HG03280 (cell line): ENCODE measurements around the gene ANKRD11.
"Not testable (repeated sequence)": the region's sequence is repeated elsewhere in the genome, so short reads cannot be mapped to it uniquely, and the experiment has no call there.

Experiments
- ATAC-seq: cut with Tn5 transposase; IDR thresholded peaks from one replicate; pipeline ENCODE4 v1.9.1; 2021; ENCODE audit warnings: mild to moderate bottlenecking, moderate library complexity; ENCODE audit not compliant: unreplicated experiment

ANKRD11 gene

DNA sequence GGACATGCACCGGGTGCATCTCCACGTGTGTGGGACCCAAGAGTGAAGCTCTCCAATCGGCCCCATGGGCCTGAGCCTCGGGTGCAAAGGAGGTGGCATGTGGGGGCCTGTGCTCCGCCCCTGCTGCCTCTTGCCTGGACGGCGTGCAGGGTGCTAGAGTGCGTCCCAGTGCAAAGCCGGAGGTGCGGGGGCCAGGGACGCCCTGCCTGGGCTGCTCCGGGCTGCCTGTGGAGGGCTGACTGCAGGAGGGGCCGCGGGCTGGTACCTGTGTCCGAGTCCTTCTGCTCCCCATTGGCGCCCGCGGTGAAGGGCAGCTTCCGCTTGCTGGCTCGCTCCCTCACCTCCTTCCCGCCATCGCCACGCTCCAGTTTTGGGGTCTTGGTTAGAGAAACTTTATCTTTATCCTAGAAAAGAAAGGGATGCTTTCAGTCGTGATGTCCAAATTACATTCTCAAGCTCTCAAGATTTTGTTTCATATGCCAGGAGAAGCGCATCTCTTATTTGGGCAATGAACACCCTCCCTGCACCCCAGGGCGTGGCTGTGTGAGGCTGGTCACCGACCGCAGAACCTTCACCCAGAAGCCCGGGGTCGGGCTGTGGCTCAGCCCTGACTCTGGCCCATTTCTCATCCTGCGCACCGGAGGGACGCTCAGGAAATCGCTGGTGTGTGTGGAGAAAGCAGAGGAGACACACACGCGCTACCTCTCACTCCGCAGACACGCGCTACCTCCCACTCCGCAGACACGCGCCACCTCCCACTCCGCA lies 185.2 kb downstream of the ANKRD11 start:
- ATAC-seq = no peak

DNA sequence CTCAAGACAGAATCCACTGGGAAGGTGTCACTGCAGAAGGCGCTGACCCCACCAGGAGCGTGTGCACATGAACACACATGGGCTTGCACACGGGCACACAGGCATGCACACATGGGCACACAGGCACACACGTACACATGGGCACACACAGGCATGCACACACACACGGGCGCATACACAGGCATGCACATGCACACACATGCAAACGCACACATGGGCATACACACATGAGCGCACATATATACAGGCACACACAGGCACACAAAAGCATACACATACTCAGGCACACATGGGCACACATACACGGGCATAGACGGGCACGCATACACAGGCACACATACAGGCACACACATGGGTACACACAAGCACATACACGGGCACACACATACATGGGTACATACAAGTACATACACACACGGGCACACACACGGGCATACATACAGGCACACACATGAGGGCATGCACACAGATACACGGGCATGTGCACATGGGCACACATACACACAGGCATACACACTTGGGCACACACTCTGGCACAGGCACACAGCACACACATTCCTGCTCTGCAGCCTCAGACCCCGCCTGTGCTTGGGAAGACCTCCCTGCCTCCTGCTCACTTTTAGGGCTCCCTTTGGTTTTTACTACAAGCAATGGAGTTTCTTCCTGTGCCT lies 186.0 kb downstream of the ANKRD11 start:
- no peak for ATAC-seq

GRCh38 chr16:89303617-89304016 lies 186.7 kb downstream of the ANKRD11 start:
- ATAC-seq = no peak

GRCh38 chr16:89300976-89301360 lies 189.4 kb downstream of the ANKRD11 start:
- ATAC-seq = no peak

- no peak for ATAC-seq
These were observed 189.9 kb downstream of the ANKRD11 start for GRCh38 chr16:89300311-89300975.

DNA sequence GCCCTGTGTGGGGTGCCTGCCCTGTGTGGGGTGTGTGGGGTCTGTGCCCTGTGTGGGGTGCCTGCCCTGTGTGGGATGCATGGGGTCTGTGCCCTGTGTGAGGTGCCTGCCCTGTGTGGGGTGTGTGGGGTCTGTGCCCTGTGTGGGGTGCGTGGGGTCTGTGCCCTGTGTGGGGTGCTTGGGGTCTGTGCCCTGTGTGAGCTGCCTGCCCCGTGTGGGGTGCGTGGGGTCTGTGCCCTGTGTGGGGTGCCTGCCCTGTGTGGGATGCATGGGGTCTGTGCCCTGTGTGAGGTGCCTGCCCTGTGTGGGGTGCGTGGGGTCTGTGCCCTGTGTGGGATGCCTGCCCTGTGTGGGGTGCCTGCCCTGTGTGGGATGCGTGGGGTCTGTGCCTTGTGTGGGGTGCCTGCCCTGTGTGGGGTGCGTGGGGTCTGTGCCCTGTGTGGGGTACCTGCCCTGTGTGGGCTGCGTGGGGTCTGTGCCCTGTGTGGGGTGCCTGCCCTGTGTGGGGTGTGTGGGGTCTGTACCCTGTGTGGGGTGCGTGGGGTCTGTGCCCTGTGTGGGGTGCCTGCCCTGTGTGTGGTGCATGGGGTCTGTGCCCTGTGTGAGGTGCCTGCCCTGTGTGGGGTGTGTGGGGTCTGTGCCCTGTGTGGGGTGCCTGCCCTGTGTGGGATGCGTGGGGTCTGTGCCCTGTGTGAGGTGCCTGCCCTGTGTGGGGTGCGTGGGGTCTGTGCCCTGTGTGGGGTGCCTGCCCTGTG lies 190.8 kb downstream of the ANKRD11 start:
- ATAC-seq = not testable (repeated sequence)

DNA sequence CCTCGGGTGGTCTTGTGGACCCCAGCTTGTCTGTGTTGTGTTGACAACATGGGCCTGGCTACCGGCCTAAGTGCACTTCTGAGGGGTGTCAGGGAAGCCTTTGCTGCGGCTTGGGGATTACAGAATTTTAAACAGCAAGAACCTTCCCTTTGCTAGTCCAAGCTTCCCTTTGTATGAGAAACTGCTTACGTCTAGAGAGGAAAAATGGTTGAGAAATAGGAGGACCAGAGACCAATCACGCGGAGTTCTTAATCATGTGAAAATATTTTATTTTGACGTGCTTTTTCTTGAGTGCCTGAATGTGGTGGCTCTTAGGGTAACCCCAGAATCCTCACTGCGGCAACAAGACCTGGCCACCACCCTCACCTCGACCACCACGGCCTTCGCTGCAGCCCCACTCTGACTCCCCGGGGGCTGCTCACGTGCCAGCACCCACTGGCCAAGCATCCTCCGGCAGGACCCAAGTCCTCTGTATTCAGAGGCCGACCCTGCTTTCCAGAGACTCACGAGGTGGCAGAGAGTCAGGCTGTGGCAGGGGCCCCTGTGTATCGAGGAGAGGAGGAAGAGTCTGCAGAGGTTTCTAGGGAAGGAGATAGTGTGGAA lies 191.6 kb downstream of the ANKRD11 start:
- ATAC-seq = no peak

DNA sequence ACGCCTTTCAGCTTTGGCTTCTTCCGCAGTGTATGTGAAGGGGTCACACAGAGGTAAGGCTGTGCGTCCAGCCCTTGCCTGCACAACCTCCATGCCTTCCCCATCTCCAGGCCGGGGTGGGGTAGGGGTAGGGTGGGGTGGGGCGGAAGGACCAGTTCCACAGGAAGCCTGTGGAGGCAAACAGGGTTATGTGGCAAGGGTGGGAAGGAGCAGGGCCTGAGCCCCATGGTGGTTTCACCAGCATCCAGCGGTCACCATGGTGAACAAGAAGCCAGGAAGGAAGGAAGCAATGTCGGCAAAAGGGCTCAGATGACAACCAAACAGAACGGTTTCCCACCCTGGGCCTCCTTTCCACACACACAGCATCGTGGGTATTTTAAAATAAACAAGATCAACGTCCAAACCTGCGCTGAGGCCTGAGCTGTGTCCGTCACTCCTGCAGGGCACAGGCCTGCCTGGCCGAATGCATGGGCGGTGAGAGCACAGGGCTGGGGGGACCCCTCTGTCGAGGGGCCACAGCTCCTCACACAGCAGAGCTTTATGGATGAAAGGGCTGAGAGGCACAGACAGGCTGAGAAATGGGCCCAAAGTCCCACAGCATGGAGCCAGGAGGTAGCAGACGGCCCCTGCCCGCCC lies 192.3 kb downstream of the ANKRD11 start:
- no peak for ATAC-seq

GRCh38 chr16:89297156-89297874 lies 193.0 kb downstream of the ANKRD11 start:
- ATAC-seq = no peak

GRCh38 chr16:89295915-89296314 lies 194.4 kb downstream of the ANKRD11 start:
- ATAC-seq = no peak

DNA sequence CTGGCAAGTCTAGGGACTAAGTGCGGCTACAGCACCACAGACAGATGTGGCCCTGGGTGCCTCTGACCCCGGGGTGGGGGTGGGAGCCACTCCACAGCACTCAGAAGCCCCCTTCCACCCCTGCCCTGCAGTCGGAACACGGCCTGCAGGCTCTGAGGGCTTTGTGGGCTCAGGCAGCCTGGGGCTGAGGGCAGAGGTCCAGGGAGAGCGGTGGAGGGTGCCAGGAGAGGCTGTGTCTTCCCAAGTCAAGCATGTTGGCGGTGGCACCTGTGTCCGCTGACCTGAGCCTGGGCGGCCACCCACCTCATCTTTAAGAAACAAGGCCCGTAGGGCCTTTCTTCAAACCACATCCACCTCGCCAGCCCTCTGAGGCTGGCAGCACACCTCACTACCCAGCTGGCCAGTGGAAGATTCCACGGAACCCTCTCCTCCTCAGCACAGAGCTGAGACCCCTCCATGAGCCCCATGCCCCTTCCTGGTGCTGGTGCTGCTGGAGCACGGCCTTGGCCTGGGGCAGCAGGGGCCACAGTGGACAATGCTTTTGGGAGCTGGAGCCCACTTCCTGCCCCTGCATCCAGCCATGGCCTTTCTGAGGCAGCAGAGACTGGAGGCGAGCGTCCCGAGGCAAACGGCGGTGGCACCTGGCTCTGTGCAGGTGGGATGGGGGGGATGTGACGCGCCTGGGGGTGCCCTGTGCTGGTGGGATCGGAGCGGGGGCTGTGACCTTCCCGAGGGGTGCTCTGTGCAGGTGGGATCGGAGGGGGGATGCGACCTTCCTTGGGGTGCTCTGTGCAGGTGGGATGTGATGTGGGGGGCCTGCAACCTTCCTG lies 195.1 kb downstream of the ANKRD11 start:
- no peak for ATAC-seq

DNA sequence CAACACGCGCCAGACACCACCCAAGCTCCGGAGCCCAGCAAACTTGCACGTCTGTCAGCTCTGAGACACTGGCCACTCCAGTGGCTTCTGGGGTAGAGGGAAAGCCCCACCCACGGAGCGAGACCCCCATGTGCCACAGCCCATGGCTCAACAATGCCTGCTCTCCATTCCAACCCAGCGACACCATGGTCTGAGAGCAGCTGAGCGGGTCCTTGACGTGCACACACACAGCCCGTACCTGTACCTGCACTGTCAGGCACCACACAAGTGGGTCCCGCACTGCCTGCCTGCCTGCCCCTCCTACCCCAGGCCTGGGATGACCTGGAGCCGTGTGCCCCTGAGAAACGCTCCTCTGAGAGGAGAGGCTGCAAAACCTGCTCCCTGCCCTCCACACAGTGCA lies 195.9 kb downstream of the ANKRD11 start:
- no peak for ATAC-seq

DNA sequence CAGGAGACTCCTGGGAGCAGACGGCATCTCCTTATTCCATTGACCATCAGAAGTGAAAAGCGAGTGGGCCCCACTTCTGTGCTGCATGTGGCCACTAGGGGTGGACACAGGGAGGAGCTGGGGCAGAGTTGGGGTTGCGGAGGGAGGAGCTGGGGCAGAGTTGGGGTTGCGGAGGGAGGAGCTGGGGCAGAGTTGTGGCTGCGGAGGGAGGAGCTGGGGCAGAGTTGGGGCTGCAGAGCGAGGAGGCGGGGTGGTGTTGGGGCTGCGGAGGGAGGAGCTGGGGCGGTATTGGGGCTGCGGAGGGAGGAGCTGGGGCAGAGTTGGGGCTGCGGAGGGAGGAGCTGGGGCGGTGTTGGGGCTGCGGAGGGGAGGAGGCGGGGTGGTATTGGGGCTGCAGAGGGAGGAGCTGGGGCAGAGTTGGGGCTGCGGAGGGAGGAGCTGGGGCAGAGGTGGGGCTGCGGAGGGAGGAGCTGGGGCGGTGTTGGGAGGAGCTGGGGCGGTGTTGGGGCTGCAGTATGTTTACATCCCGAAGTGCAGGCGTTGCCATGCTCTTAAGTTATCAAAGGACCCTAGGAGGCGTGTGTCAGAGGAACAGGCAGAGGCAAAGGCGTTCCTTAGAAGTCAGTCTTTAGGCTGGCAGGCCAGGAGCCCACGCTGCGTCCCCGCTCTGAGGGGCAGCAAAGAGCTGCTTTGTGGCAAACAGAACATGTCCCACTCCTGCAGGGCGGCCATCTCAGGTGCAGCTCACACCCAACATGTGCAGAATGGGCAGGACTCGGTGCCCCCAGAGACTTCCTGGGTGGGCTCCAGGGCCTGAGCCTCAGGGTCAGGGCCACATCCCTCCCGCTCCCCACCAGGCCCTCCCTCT lies 196.9 kb downstream of the ANKRD11 start:
- ATAC-seq = no peak

GRCh38 chr16:89292443-89293078 lies 197.8 kb downstream of the ANKRD11 start:
- ATAC-seq = no peak

DNA sequence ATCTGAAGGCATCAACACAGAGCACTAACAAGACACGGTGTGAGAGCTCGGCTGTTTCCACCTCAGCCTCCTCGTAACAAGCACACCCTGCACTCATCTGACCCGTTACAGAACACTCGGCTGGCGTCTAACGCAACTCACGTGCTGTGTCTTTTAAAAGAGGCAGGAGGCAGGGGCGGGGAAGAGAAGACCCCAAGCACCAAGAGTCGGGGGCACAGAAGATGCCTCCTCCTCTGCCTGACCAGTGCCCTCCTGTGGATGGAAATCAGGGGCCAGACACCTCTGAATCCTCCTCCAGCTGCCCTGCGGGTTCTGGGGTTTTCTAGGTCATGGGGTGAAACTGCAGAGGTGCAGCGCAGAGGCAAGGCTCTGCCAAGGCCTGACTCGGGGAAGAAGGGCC lies 198.6 kb downstream of the ANKRD11 start:
- no peak for ATAC-seq

- no peak for ATAC-seq
These were observed 199.0 kb downstream of the ANKRD11 start for GRCh38 chr16:89291363-89291762.

DNA sequence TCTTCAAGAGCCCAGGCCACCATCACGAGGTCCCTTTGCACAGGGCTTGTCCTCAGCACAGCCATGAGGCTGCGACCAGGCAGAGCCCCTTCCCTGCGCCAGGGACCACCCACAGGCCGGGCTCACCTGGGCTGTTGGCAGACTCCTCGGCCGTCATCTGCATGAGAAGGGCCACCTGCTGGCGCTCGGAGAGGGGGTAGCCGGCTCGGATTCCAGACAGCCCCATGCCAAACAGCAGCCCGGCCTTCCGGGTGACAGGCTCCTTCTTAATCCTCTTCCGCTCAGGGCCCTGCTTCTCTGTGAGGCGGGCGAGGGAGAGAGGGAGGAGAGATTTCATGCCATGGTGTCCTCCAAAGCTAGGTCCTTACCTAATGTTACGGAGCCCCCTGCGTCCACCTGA lies 199.5 kb downstream of the ANKRD11 start:
- ATAC-seq = no peak
